ENCODE measurements around the gene NR3C2.
A peak's percentile ranks its signal among the peaks of the same experiment; 100 is the strongest.

NR3C2 gene

DNA sequence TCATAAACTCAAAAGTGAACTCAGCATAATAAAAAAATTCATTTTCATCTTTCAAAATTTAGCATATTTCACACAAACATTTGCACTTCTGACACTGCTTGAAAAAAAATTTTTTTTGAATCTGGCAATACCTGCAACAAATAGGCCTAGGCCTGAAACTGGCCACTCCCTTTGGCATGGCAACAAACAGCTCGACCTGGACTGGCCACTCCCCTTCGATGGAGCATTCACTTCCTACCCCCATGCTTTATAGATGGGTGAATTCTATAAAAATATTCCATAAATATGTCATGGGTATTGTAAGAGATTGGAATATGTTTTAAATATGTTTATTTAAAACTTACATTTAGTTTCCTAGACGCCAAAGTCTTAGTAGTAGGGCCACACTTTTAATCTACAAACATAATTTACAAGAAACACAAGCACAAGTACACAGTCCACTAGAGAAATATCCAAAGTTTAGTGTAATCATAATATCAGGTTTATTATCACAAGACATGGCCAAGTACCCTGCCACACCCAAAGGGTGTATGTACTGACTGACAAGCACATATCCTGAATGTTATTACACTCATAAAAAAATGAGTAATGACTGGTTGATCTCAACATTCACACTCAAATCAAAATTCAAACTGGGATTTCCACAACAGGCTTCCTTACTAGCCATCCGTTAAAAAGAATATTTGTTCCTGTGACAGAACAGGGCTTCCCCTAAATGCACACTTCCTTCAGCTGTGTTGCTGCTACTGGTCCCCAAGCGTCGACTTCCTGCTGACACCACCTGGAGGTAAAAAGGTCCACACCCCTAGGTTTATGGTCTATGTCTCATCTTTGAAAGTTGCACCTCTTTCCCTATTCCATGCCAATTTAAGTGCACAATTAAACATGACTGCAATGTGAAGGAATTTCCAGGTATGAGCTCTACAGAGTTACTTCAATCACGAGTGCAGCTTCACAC lies 271.5 kb downstream of the NR3C2 start:
- Histone ChIP-seq H3K9me3 (ENCODE audit: control insufficient read depth in 5 of 5, low read length in 5 of 5) (peaks cover 0 to 5% (median 0%) of the 10 kb centered on the region in 5 donors), H3K4me1 (ENCODE audit: control insufficient read depth in 5 of 5, insufficient read depth in 5 of 5, low read length in 5 of 5) (peaks cover 0 to 9% (median 6%) of the 10 kb centered on the region in 5 donors), H3K9ac (ENCODE audit: low read length in 5 of 5) (no peak overlapping the region), H3K27ac (ENCODE audit: low read depth, low read length) (no peak overlapping the region), H3K4me3 (ENCODE audit: low read depth in 1 of 5, low read length in 5 of 5) (no peak overlapping the region), H3K27me3 (ENCODE audit: control insufficient read depth in 5 of 5, insufficient read depth in 4 of 5, low read length in 5 of 5) (no peaks in the 10 kb centered on the region), H3K36me3 (ENCODE audit: control insufficient read depth in 5 of 5, insufficient read depth in 5 of 5, low read length in 5 of 5) (no peaks in the 10 kb centered on the region)

DNA sequence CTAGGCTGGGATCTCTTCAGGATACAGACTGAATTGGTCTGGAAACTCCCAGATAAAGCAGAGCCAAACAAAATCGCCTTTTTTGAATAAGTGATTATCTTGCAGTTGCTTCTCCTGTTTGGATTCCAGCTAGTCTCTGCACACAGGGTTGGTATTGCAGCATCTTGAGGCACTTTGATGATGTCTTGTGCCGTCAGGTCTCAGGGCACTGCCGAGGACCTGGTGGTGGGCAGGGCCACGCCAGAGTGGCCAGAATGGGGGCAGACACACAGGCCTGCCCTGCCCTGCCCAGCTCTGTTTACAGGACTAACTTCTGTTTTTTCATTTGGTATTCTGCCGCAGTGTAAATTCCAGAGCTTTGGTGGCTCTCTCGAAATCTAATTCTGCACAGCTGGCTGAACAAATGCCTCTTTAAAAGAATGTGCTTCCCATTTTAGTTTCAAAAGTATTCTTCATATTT lies 276.1 kb downstream of the NR3C2 start:
- Histone ChIP-seq H3K27ac (ENCODE audit: low read depth, low read length) (no peak overlapping the region), H3K9me3 (ENCODE audit: control insufficient read depth in 5 of 5, low read length in 5 of 5) (no peaks in the 10 kb centered on the region), H3K4me3 (ENCODE audit: low read depth in 1 of 5, low read length in 5 of 5) (peak overlapping the region in 3 of 5 donors; percentile 26 to 50 (median 41)), H3K36me3 (ENCODE audit: control insufficient read depth in 5 of 5, insufficient read depth in 5 of 5, low read length in 5 of 5) (no peaks in the 10 kb centered on the region), H3K4me1 (ENCODE audit: control insufficient read depth in 5 of 5, insufficient read depth in 5 of 5, low read length in 5 of 5) (peaks cover 0 to 9% (median 6%) of the 10 kb centered on the region in 5 donors), H3K27me3 (ENCODE audit: control insufficient read depth in 5 of 5, insufficient read depth in 4 of 5, low read length in 5 of 5) (no peaks in the 10 kb centered on the region), H3K9ac (ENCODE audit: low read length in 5 of 5) (no peak overlapping the region)

DNA sequence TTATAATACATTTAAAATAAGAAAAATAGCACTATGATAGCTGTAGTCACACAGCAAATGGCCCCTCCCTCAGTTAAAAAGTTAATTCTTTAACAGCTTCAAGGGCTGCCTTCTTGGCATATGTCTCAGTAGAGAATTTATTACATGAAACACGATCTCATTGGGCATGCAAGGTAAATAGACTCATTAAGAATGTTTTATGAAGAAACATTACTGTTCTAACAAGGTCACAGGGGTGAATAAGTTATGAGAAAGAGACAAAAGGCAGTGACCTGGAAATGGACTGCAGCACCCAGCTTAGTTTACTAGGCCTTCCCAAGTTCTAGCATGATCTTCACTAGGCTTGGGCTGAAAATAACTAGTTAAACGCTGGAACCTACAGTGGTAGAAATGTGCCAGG lies 277.7 kb downstream of the NR3C2 start:
- no peak overlapping the region for H3K27ac ChIP-seq (ENCODE audit: low read depth, low read length)

DNA sequence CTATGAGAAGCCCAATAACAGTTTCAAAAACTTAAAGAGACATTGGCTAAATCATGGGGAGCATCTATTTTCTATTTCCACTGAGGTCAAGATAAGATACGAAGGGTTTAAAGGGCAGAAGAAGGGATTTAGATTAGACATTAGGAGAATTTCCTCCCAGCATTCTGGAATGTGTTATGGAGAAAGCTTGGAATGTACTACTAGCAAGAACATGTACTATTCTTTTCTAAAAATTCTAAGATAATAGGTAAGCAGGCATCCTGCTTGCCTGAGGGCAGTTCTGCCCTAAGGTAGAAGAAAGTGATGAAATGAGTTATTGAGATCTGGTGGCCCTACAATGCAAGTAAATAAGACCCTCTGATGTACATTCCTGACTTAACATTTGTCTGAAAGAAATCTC lies 279.2 kb downstream of the NR3C2 start:
- H3K27me3 ChIP-seq (ENCODE audit: control insufficient read depth in 5 of 5, insufficient read depth in 4 of 5, low read length in 5 of 5): no peaks in the 10 kb centered on the region
- H3K4me3 ChIP-seq (ENCODE audit: low read depth in 1 of 5, low read length in 5 of 5): no peak overlapping the region
- H3K27ac ChIP-seq (ENCODE audit: low read depth, low read length): no peak overlapping the region
- H3K36me3 ChIP-seq (ENCODE audit: control insufficient read depth in 5 of 5, insufficient read depth in 5 of 5, low read length in 5 of 5): no peaks in the 10 kb centered on the region
- H3K9me3 ChIP-seq (ENCODE audit: control insufficient read depth in 5 of 5, low read length in 5 of 5): no peaks in the 10 kb centered on the region
- H3K4me1 ChIP-seq (ENCODE audit: control insufficient read depth in 5 of 5, insufficient read depth in 5 of 5, low read length in 5 of 5): peaks cover 0 to 9% (median 6%) of the 10 kb centered on the region in 5 donors
- H3K9ac ChIP-seq (ENCODE audit: low read length in 5 of 5): no peak overlapping the region

More for the DNA sequence above, 277.7 kb downstream of the NR3C2 start:
- Histone ChIP-seq H3K4me3 (ENCODE audit: low read depth in 1 of 5, low read length in 5 of 5) (no peak overlapping the region), H3K4me1 (ENCODE audit: control insufficient read depth in 5 of 5, insufficient read depth in 5 of 5, low read length in 5 of 5) (peaks cover 0 to 9% (median 6%) of the 10 kb centered on the region in 5 donors), H3K9me3 (ENCODE audit: control insufficient read depth in 5 of 5, low read length in 5 of 5) (no peaks in the 10 kb centered on the region), H3K36me3 (ENCODE audit: control insufficient read depth in 5 of 5, insufficient read depth in 5 of 5, low read length in 5 of 5) (no peaks in the 10 kb centered on the region), H3K27me3 (ENCODE audit: control insufficient read depth in 5 of 5, insufficient read depth in 4 of 5, low read length in 5 of 5) (no peaks in the 10 kb centered on the region), H3K9ac (ENCODE audit: low read length in 5 of 5) (no peak overlapping the region)

DNA sequence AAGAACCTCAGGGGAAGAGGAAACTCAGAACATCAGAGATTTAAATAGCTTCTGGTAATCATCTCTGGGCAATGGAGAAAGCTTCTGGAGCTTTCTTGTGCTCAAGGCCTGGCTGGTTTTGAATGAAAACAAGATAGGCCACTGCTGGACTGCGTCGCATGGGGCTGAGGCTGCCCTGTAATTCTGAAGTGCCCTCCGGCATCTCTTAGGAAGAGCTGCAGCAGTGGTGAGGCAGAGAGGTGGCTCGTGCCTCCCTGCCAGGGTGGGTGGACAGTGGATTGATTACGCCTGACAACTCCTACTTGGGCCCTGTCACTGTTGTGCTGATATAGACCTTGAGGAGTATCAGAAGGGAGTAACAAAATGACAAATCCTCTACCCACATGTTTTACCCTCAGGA lies 279.7 kb downstream of the NR3C2 start:
- Histone ChIP-seq H3K9ac (ENCODE audit: low read length in 5 of 5) (no peak overlapping the region), H3K9me3 (ENCODE audit: control insufficient read depth in 5 of 5, low read length in 5 of 5) (no peaks in the 10 kb centered on the region), H3K4me3 (ENCODE audit: low read depth in 1 of 5, low read length in 5 of 5) (no peak overlapping the region), H3K27me3 (ENCODE audit: control insufficient read depth in 5 of 5, insufficient read depth in 4 of 5, low read length in 5 of 5) (no peaks in the 10 kb centered on the region), H3K27ac (ENCODE audit: low read depth, low read length) (no peak overlapping the region), H3K36me3 (ENCODE audit: control insufficient read depth in 5 of 5, insufficient read depth in 5 of 5, low read length in 5 of 5) (no peaks in the 10 kb centered on the region), H3K4me1 (ENCODE audit: control insufficient read depth in 5 of 5, insufficient read depth in 5 of 5, low read length in 5 of 5) (peaks cover 0 to 9% (median 6%) of the 10 kb centered on the region in 5 donors)

DNA sequence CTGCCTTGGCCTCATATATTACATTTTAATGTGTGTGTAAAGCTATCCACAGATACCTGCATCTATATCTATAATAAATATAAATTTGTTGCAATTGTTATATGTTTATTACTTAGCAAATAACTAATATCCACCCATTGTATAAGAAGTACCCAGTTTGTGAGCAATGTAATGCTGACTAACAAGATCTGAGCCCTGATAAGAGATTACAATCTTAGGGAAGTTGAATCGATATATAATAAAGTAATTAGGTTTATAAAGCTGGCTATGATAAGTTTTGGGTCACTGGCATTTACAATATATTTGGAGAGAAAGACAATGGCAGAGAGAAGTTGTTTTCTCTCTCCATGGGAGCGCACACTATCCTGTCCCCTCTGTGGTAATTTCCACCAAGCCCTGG lies 280.6 kb downstream of the NR3C2 start:
- H3K9me3 ChIP-seq (ENCODE audit: control insufficient read depth in 5 of 5, low read length in 5 of 5): no peaks in the 10 kb centered on the region
- no peak overlapping the region for H3K27ac ChIP-seq (ENCODE audit: low read depth, low read length)
- H3K4me1 ChIP-seq (ENCODE audit: control insufficient read depth in 5 of 5, insufficient read depth in 5 of 5, low read length in 5 of 5): peaks cover 0 to 8% (median 6%) of the 10 kb centered on the region in 5 donors
- H3K36me3 ChIP-seq (ENCODE audit: control insufficient read depth in 5 of 5, insufficient read depth in 5 of 5, low read length in 5 of 5): no peaks in the 10 kb centered on the region
- no peaks in the 10 kb centered on the region for H3K27me3 ChIP-seq (ENCODE audit: control insufficient read depth in 5 of 5, insufficient read depth in 4 of 5, low read length in 5 of 5)
- H3K9ac ChIP-seq (ENCODE audit: low read length in 5 of 5): no peak overlapping the region
- H3K4me3 ChIP-seq (ENCODE audit: low read depth in 1 of 5, low read length in 5 of 5): no peak overlapping the region

DNA sequence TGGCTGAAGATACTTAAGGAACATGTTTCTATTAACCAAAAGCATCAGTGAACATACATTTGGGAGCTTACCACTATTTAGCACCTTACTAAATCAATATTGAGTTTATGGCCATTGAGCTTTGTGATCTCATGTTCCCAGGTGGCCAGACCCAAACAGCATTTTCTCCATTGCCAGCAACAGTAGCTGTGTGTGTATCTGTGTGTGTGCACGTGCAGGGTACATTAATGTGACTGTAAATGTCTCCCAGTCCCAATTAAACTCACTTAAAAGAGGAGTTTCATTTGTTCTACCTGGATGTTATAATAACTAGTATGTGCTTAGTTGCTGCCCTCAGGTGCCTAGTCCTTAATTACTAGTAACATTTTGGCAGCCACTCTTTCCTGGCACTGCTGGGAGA lies 282.4 kb downstream of the NR3C2 start:
- H3K27me3 ChIP-seq (ENCODE audit: control insufficient read depth in 5 of 5, insufficient read depth in 4 of 5, low read length in 5 of 5): no peaks in the 10 kb centered on the region
- no peak overlapping the region for H3K4me3 ChIP-seq (ENCODE audit: low read depth in 1 of 5, low read length in 5 of 5)
- H3K9me3 ChIP-seq (ENCODE audit: control insufficient read depth in 5 of 5, low read length in 5 of 5): no peaks in the 10 kb centered on the region
- H3K9ac ChIP-seq (ENCODE audit: low read length in 5 of 5): no peak overlapping the region
- H3K36me3 ChIP-seq (ENCODE audit: control insufficient read depth in 5 of 5, insufficient read depth in 5 of 5, low read length in 5 of 5): no peaks in the 10 kb centered on the region
- H3K4me1 ChIP-seq (ENCODE audit: control insufficient read depth in 5 of 5, insufficient read depth in 5 of 5, low read length in 5 of 5): no peaks in the 10 kb centered on the region
- no peak overlapping the region for H3K27ac ChIP-seq (ENCODE audit: low read depth, low read length)

DNA sequence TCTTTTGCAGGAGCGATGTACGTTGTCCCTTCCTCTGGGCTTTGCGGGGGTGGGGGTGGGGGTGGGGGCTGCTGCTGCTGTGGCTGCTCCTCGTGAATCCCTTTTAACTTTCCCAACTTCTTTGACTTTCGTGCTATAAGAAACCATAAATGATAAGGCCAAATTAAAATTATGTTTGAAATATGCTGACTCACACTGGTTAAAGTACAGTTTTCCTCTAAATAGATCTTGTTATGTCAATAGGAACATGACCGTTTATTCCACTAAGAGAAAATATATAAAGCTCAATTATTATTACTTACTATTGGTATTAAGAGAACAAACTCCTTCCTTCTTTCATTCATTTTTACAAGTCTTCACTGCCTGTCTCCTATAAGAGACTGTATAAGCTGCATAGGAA lies 287.4 kb downstream of the NR3C2 start:
- H3K9me3 ChIP-seq (ENCODE audit: control insufficient read depth in 5 of 5, low read length in 5 of 5): no peaks in the 10 kb centered on the region
- peaks cover 0 to 5% (median 4%) of the 10 kb centered on the region in 5 donors for H3K36me3 ChIP-seq (ENCODE audit: control insufficient read depth in 5 of 5, insufficient read depth in 5 of 5, low read length in 5 of 5)
- H3K27ac ChIP-seq (ENCODE audit: low read depth, low read length): no peak overlapping the region
- H3K4me1 ChIP-seq (ENCODE audit: control insufficient read depth in 5 of 5, insufficient read depth in 5 of 5, low read length in 5 of 5): no peaks in the 10 kb centered on the region
- no peak overlapping the region for H3K9ac ChIP-seq (ENCODE audit: low read length in 5 of 5)
- no peaks in the 10 kb centered on the region for H3K27me3 ChIP-seq (ENCODE audit: control insufficient read depth in 5 of 5, insufficient read depth in 4 of 5, low read length in 5 of 5)
- no peak overlapping the region for H3K4me3 ChIP-seq (ENCODE audit: low read depth in 1 of 5, low read length in 5 of 5)

DNA sequence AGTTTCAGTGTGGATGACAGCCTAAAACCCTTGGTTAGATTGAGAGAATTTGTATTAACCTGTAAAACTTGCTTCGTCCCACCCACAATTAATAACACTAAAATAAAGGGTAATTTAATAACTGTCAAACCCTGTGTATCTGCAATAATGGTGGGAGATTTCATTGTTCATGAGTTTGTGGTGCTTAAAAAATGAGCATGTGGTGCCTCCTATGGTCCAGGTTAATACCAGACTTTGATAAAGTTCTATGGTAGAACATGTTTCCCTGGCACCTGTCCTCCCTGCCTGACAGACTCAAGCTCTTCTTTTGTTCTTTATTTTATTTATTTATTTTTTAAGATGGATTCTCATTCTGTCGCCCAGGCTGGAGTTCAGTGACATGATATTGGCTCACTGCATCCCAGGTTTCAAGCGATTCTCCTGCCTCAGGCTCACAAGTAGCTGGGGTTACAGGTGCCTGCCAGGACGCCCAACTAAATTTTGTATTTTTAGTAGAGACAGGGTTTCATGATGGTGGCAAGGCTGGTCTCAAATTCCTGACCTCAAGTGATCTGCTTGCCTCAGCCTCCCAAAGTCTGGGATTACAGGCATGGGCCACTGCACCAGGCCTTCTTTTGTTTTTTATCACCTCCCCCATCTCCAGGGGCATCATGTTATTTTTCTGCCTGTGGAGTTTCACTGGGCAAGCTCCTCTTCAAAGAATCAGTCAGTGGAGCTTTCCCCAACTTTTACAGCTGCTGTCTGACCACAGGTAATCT lies 289.2 kb downstream of the NR3C2 start:
- H3K4me1 ChIP-seq (ENCODE audit: control insufficient read depth in 5 of 5, insufficient read depth in 5 of 5, low read length in 5 of 5): no peaks in the 10 kb centered on the region
- no peak overlapping the region for H3K4me3 ChIP-seq (ENCODE audit: low read depth in 1 of 5, low read length in 5 of 5)
- no peak overlapping the region for H3K9ac ChIP-seq (ENCODE audit: low read length in 5 of 5)
- H3K9me3 ChIP-seq (ENCODE audit: control insufficient read depth in 5 of 5, low read length in 5 of 5): no peaks in the 10 kb centered on the region
- H3K36me3 ChIP-seq (ENCODE audit: control insufficient read depth in 5 of 5, insufficient read depth in 5 of 5, low read length in 5 of 5): peaks cover 0 to 5% (median 4%) of the 10 kb centered on the region in 5 donors
- no peak overlapping the region for H3K27ac ChIP-seq (ENCODE audit: low read depth, low read length)
- no peaks in the 10 kb centered on the region for H3K27me3 ChIP-seq (ENCODE audit: control insufficient read depth in 5 of 5, insufficient read depth in 4 of 5, low read length in 5 of 5)

DNA sequence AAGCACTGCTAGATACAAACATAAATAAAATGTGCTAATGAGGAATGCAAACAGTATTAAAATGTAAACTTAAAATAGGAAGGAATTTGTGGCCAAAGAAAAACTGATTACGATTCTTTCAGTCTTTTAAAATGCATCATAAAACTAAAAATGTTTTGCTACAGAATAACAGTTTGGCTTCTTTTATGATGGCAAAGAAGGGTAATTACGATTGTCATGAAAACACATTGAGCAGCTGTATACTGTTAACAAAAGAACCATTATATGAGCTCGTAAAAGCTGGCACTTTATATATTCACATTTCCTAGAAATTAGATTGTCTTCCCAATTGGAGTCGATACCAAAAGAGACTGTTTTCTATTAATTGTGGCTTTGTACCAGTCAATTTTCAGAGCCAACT lies 290.4 kb downstream of the NR3C2 start:
- peaks cover 3 to 6% (median 5%) of the 10 kb centered on the region in 5 donors for H3K36me3 ChIP-seq (ENCODE audit: control insufficient read depth in 5 of 5, insufficient read depth in 5 of 5, low read length in 5 of 5)
- no peaks in the 10 kb centered on the region for H3K4me1 ChIP-seq (ENCODE audit: control insufficient read depth in 5 of 5, insufficient read depth in 5 of 5, low read length in 5 of 5)
- no peaks in the 10 kb centered on the region for H3K27me3 ChIP-seq (ENCODE audit: control insufficient read depth in 5 of 5, insufficient read depth in 4 of 5, low read length in 5 of 5)
- H3K4me3 ChIP-seq (ENCODE audit: low read depth in 1 of 5, low read length in 5 of 5): no peak overlapping the region
- H3K27ac ChIP-seq (ENCODE audit: low read depth, low read length): no peak overlapping the region
- no peaks in the 10 kb centered on the region for H3K9me3 ChIP-seq (ENCODE audit: control insufficient read depth in 5 of 5, low read length in 5 of 5)
- no peak overlapping the region for H3K9ac ChIP-seq (ENCODE audit: low read length in 5 of 5)

Data from subcutaneous abdominal adipose tissue (tissue), 5 donors.